ENCODE data around the gene CGB8.

- TF ChIP-seq EP300 (IDR thresholded peaks at IDR 0.05) (no peak), POLR2A (IDR thresholded peaks at IDR 0.05) (no peak), CTCF (IDR thresholded peaks at IDR 0.05) (no peak)
Measured at GRCh38 chr19:49006905-49007304, 42.0 kb downstream of the CGB8 start.
